ENCODE results near the gene MAP3K12.

GRCh38 chr12:53484686-53485575, 14.3 kb downstream of the MAP3K12 start:
- TF ChIP-seq ZNF274 (IDR thresholded peaks at IDR 0.05; ENCODE audit: low read depth, low read length): no peak
- no peak for TF ChIP-seq YY1 (IDR thresholded peaks at IDR 0.05; ENCODE audit: insufficient read depth, insufficient read length)
